K562 (cell line): ENCODE results near the gene ITPKB. TPM values are rescaled to one million over a fixed set of nuclear protein-coding genes. Genes with fewer than 3 reads are reported as not detected.

ENCODE experiments used
- ATAC-seq: fragments of 200-7000 bp; cut with Tn5 transposase; 3 replicates; pipeline ENCODE4 v1.9.1; 2020; ENCODE audit warnings: moderate library complexity
- BruUV-seq: library from RNA; stranded (reverse); fragments of 400-500 nt; replicated peaks from 2 replicates; lab custom pipeline; 2021; lab: Mats Ljungman, UMichigan
- CTCF ChIA-PET: fragments of 300-600 bp; formaldehyde crosslinking; extraction: SDS; loops from one replicate; lab custom pipeline; 2021; ENCODE audit warnings: low intra/inter-chr PET ratio; lab: Yijun Ruan, JAX
- POLR2A ChIA-PET: fragments of 300-600, 350-650 bp; sonication (Branson Sonifier 250); formaldehyde crosslinking; extraction: SDS; loops from one replicate; lab custom pipeline; 2021; ENCODE audit warnings: antibody characterized with exemption, inconsistent platforms; lab: Yijun Ruan, JAX
- DNase-seq, 4 experiments: peaks; one replicate each; pipeline versions ENCODE4 v3.0.0 to v3.0.0-alpha.2; 2011 to 2018; ENCODE audit warnings: low spot score in 3 of 4, mixed read lengths in 3 of 4; ENCODE audit errors: extremely low read depth in 1 of 4
- FAIRE-seq: peaks from 2 replicates; lab custom pipeline; 2011; peaks lifted over from hg19 to GRCh38; lab: Jason Lieb, UNC
- H2AFZ ChIP-seq: 2 replicates; pipeline ENCODE4 v1.6.0; 2011; ENCODE audit warnings: low read depth, low read length, control low read depth, inconsistent platforms
- H3K27ac ChIP-seq: fragments of 200-600 bp; 3 replicates; pipeline ENCODE4 v1.8.0; 2011; ENCODE audit warnings: low read depth, mild to moderate bottlenecking, control low read depth, inconsistent platforms, low read length, moderate library complexity, mixed read lengths; ENCODE audit errors: extremely low read depth
- H3K27me3 ChIP-seq, 2 experiments: fragments of 300-600 bp in 1 of 2; 2 replicates in 1 of 2; 3 replicates in 1 of 2; pipeline versions ENCODE4 v1.6.0 to v1.8.0; 2011; ENCODE audit warnings: inconsistent platforms in 2 of 2, low read length in 2 of 2, mild to moderate bottlenecking in 1 of 2, mixed read lengths in 1 of 2, moderate library complexity in 1 of 2; ENCODE audit not compliant: control insufficient read depth in 2 of 2, insufficient read depth in 2 of 2
- H3K36me3 ChIP-seq: fragments of 300-600 bp; 3 replicates; pipeline ENCODE4 v1.8.0; 2011; ENCODE audit warnings: mild to moderate bottlenecking, low read length, inconsistent platforms; ENCODE audit not compliant: control insufficient read depth, insufficient read depth
- H3K4me1 ChIP-seq, 2 experiments: fragments of 200-600 bp in 1 of 2; replicated peaks in 1 of 2; 2 replicates in 1 of 2; 3 replicates in 1 of 2; pipeline versions ENCODE4 v1.5.1 to v1.8.0; 2011; ENCODE audit warnings: inconsistent platforms in 2 of 2, low read length in 2 of 2, mild to moderate bottlenecking in 1 of 2, mixed read lengths in 1 of 2, moderate library complexity in 1 of 2; ENCODE audit not compliant: control insufficient read depth in 2 of 2, insufficient read depth in 2 of 2
- H3K4me2 ChIP-seq: 2 replicates; pipeline ENCODE4 v1.6.1; 2011; ENCODE audit warnings: low read length, control low read depth, inconsistent platforms, mixed read lengths; ENCODE audit not compliant: insufficient read depth
- H3K4me3 ChIP-seq: fragments of 200-600 bp; sonication (generic), shearing (Covaris generic); 2 replicates; pipeline ENCODE4 v1.5.1; 2016; ENCODE audit warnings: control low read depth, inconsistent platforms
- H3K79me2 ChIP-seq: fragments of 200-600 bp; 3 replicates; pipeline ENCODE4 v1.8.0; 2011; ENCODE audit warnings: low read length, inconsistent platforms; ENCODE audit not compliant: control insufficient read depth, insufficient read depth
- H3K9ac ChIP-seq, 2 experiments: 2 replicates each; pipeline versions ENCODE4 v1.6.0 to v1.6.1; 2011; ENCODE audit warnings: low read depth in 2 of 2, low read length in 2 of 2, control low read depth in 1 of 2, inconsistent platforms in 1 of 2, mild to moderate bottlenecking in 1 of 2, mixed read lengths in 1 of 2; ENCODE audit not compliant: insufficient read depth in 1 of 2
- H3K9me1 ChIP-seq: one replicate; pipeline ENCODE4 v1.6.0; 2011; ENCODE audit warnings: inconsistent platforms, mild to moderate bottlenecking, low read length, moderate library complexity; ENCODE audit not compliant: control insufficient read depth, insufficient read depth
- H3K9me3 ChIP-seq: replicated peaks from 2 replicates; pipeline ENCODE4 v1.5.1; 2011; ENCODE audit warnings: low read depth, low read length, inconsistent platforms; ENCODE audit not compliant: control insufficient read depth, insufficient read depth
- H4K20me1 ChIP-seq: replicated peaks from 2 replicates; pipeline ENCODE4 v1.6.1; 2011; ENCODE audit warnings: low read length, inconsistent platforms, mixed read lengths; ENCODE audit not compliant: control insufficient read depth, insufficient read depth
- ARNT ChIP-seq, 2 experiments: fragments of 450-650 bp; IDR thresholded peaks; 2 replicates each; pipeline ENCODE4 v1.6.1; 2016; ENCODE audit warnings: mild to moderate bottlenecking in 1 of 2
- ATF6 ChIP-seq: sonication (generic); formaldehyde crosslinking; IDR thresholded peaks from 2 replicates; pipeline ENCODE4 v1.4.0; 2020; ENCODE audit warnings: mild to moderate bottlenecking, missing genetic modification reagents
- CBX5 ChIP-seq: IDR thresholded peaks from 2 replicates; pipeline ENCODE4 v1.6.1; 2014; ENCODE audit warnings: low read depth, borderline replicate concordance
- CREB1 ChIP-seq, 2 experiments: sonication (generic) in 1 of 2; formaldehyde crosslinking in 1 of 2; IDR thresholded peaks; 2 replicates each; pipeline versions ENCODE4 v1.6.1 to v1.8.0; 2012 to 2022; ENCODE audit warnings: inconsistent platforms in 1 of 2, mild to moderate bottlenecking in 1 of 2, missing genetic modification reagents in 1 of 2, moderate library complexity in 1 of 2
- NFXL1 ChIP-seq: fragments of 450-650 bp; formaldehyde crosslinking; IDR thresholded peaks from 2 replicates; pipeline ENCODE4 v1.4.0; 2021; ENCODE audit warnings: mild to moderate bottlenecking
- POLR2H ChIP-seq: IDR thresholded peaks from 2 replicates; pipeline ENCODE4 v1.6.1; 2016; ENCODE audit warnings: missing genetic modification characterization, low read depth, mild to moderate bottlenecking, control low read depth, missing compliant biosample characterization, moderate library complexity
- RBM39 ChIP-seq: fragments of 200-400 bp; formaldehyde crosslinking; optimal IDR thresholded peaks from 2 replicates; pipeline ENCODE3; 2018; ENCODE audit warnings: low read depth, low read length
- STAT5A ChIP-seq: IDR thresholded peaks from 2 replicates; pipeline ENCODE4 v1.6.1; 2012; ENCODE audit warnings: low read length, inconsistent platforms, borderline replicate concordance
- TOE1 ChIP-seq, 2 experiments: fragments of 450-650 bp in 1 of 2; sonication (generic) in 1 of 2; formaldehyde crosslinking in 1 of 2; IDR thresholded peaks; 2 replicates each; pipeline versions ENCODE4 v1.7.1 to v1.8.0; 2016 to 2022; ENCODE audit warnings: borderline replicate concordance in 2 of 2, mild to moderate bottlenecking in 2 of 2, antibody characterized with exemption in 1 of 2, inconsistent platforms in 1 of 2, low read depth in 1 of 2, missing genetic modification reagents in 1 of 2, moderate library complexity in 1 of 2
- XRCC3 ChIP-seq: fragments of 450-650 bp; IDR thresholded peaks from 2 replicates; pipeline ENCODE4 v1.6.1; 2017; ENCODE audit warnings: mild to moderate bottlenecking, moderate library complexity
- ZC3H8 ChIP-seq: fragments of 450-650 bp; IDR thresholded peaks from 2 replicates; pipeline ENCODE4 v1.6.1; 2017
- ZNF79 ChIP-seq: fragments of 250-450 bp; sonication (Bioruptor Pico); IDR thresholded peaks from 2 replicates; pipeline ENCODE4 v1.4.0; 2020; ENCODE audit warnings: low read depth, mild to moderate bottlenecking, moderate library complexity
- WGBS: fragments of 100-300 bp; shearing (Covaris generic); methylation state at CpG from one replicate; pipeline ENCODE4 v1.1.6; 2016; ENCODE audit warnings: low coverage, mixed read lengths; ENCODE audit not compliant: insufficient coverage; ENCODE audit errors: missing lambda C conversion rate; 5-methylcytosine and 5-hydroxymethylcytosine counted together
- in situ Hi-C: fragments of 300-500 bp; cut with MboI; formaldehyde crosslinking; loops from 4 replicates; pipeline ENCODE4 v1.15.0; 2018; ENCODE audit warnings: inconsistent platforms, mixed read lengths
- intact Hi-C: fragments of 100-400 bp; cut with micrococcal nuclease; formaldehyde crosslinking; loops from 2 replicates; pipeline ENCODE4 v1.14.2; 2022
- polyA plus RNA-seq, 8 experiments: library from polyadenylated mRNA; depleted of rRNA in 4 of 8; stranded (reverse) in 5 of 8; unstranded in 3 of 8; fragments of >200 nt; fragmentation: Nextera tagmentation in 2 of 8; fragmentation: Illumina TruSeq in 1 of 8; extraction: Ambion mirVana in 2 of 8; extraction: Trizol in 1 of 8; gene quantifications; 2 replicates each; pipeline versions ENCODE4 v1.2.1 to v1.2.3, GENCODE V29; 2011 to 2014; ENCODE audit warnings: inconsistent platforms in 1 of 8, missing spikeins in 1 of 8
- total RNA-seq, 7 experiments: library from RNA; depleted of rRNA in 6 of 7; stranded (reverse); fragments of >200 nt in 6 of 7; fragmentation: Illumina TruSeq in 2 of 7; extraction: Trizol in 2 of 7; gene quantifications; 2 replicates each; pipeline versions ENCODE4 v1.2.1 to v1.2.3, GENCODE V29; 2011 to 2021; ENCODE audit warnings: low replicate concordance in 1 of 7
- TF ChIP-seq, protein P1 (sequence below): sonication (generic); formaldehyde crosslinking; IDR thresholded peaks from 2 replicates; pipeline ENCODE4 v1.8.0; 2022; ENCODE audit warnings: missing genetic modification reagents, mild to moderate bottlenecking, borderline replicate concordance
- TF ChIP-seq, protein P2 (sequence below): fragments of 150-350 bp; IDR thresholded peaks from 2 replicates; pipeline ENCODE4 v1.6.1; 2014; ENCODE audit warnings: low read depth, mild to moderate bottlenecking, low read length, borderline replicate concordance

Gene ITPKB
- total and polyA plus RNA-seq, 9 of the 15 experiments (the other 6 are each of a cell fraction or from before 2014, with no cell fraction given), result 0.01 to 0.22 TPM; not detected in 7

DNA sequence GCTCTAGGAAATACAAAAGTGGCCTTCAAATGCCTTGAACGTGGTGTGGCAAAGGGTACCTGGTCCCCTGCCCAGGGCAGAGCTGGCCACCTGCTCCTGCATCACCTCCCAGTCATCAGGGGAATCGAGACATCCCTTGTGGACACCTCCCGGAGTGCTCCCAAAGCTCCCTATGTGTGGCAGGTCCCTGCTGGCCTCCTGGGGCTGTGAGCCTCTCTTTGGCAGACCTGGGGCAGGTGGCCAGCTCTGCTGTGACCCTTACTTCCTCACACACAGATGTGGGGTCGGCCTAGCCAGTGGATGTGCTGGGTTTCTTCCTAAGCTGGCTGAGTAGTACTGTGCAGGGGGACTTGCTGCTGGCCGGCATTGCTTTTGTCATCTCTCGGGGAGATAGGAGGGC, 86.5 kb downstream of the ITPKB start (continued):
- TF ChIP-seq POLR2H, result no peak
- no peak for TF ChIP-seq ATF6 (CRISPR knock-in tag)
- no peak for TF ChIP-seq ARNT (IDR thresholded peaks at IDR 0.05)
- no peak for TF ChIP-seq CREB1 (IDR thresholded peaks at IDR 0.05)
- no peak for TF ChIP-seq CREB1 (CRISPR knock-in tag; IDR thresholded peaks at IDR 0.05)

- in situ Hi-C loops (no loop called here), intact Hi-C loops (no loop called here)
- Histone ChIP-seq H3K4me3 (no peak overlapping the region), H2AFZ (no peak overlapping the region), H3K9me1 (no peaks in the 10 kb centered on the region), H3K9ac (no peak overlapping the region), H3K9me3 (no peaks in the 10 kb centered on the region), H3K4me2 (no peak overlapping the region), H3K79me2 (no peaks in the 10 kb centered on the region), H3K27me3 (peaks cover 39 to 61% of the 10 kb centered on the region in 2 experiments), H3K36me3 (no peaks in the 10 kb centered on the region), H3K27ac (no peak overlapping the region), H4K20me1 (peaks cover 7% of the 10 kb centered on the region), H3K4me1 (peaks cover 0 to 3% of the 10 kb centered on the region in 2 experiments; a peak in 3 of 5 replicates)
- DNase-seq (no peak), ATAC-seq (no peak), FAIRE-seq (no peak)
- no TSS peak for BruUV-seq
- WGBS, result 0% methylated on average over 4 of the region's 4 CpGs
- ChIA-PET CTCF (no interaction called here), POLR2A (interaction anchor here (0.9 kb wide), 1 partner anchor 16 kb away, joined by 3 read pairs; no protein-coding TSS in a partner anchor)
- TF ChIP-seq STAT5A (no peak), RBM39 (no peak), CBX5 (no peak), NFXL1 (no peak), TOE1 (IDR thresholded peaks at IDR 0.05; ENCODE audit: borderline replicate concordance) (no peak), TOE1 (CRISPR knock-in tag; IDR thresholded peaks at IDR 0.05; ENCODE audit: borderline replicate concordance, low read depth) (no peak), XRCC3 (no peak), ZC3H8 (no peak), ZNF79 (CRISPR knock-in tag) (no peak)
- TF ChIP-seq, protein P1, sequence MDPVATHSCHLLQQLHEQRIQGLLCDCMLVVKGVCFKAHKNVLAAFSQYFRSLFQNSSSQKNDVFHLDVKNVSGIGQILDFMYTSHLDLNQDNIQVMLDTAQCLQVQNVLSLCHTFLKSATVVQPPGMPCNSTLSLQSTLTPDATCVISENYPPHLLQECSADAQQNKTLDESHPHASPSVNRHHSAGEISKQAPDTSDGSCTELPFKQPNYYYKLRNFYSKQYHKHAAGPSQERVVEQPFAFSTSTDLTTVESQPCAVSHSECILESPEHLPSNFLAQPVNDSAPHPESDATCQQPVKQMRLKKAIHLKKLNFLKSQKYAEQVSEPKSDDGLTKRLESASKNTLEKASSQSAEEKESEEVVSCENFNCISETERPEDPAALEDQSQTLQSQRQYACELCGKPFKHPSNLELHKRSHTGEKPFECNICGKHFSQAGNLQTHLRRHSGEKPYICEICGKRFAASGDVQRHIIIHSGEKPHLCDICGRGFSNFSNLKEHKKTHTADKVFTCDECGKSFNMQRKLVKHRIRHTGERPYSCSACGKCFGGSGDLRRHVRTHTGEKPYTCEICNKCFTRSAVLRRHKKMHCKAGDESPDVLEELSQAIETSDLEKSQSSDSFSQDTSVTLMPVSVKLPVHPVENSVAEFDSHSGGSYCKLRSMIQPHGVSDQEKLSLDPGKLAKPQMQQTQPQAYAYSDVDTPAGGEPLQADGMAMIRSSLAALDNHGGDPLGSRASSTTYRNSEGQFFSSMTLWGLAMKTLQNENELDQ, result no peak
- TF ChIP-seq, protein P2, sequence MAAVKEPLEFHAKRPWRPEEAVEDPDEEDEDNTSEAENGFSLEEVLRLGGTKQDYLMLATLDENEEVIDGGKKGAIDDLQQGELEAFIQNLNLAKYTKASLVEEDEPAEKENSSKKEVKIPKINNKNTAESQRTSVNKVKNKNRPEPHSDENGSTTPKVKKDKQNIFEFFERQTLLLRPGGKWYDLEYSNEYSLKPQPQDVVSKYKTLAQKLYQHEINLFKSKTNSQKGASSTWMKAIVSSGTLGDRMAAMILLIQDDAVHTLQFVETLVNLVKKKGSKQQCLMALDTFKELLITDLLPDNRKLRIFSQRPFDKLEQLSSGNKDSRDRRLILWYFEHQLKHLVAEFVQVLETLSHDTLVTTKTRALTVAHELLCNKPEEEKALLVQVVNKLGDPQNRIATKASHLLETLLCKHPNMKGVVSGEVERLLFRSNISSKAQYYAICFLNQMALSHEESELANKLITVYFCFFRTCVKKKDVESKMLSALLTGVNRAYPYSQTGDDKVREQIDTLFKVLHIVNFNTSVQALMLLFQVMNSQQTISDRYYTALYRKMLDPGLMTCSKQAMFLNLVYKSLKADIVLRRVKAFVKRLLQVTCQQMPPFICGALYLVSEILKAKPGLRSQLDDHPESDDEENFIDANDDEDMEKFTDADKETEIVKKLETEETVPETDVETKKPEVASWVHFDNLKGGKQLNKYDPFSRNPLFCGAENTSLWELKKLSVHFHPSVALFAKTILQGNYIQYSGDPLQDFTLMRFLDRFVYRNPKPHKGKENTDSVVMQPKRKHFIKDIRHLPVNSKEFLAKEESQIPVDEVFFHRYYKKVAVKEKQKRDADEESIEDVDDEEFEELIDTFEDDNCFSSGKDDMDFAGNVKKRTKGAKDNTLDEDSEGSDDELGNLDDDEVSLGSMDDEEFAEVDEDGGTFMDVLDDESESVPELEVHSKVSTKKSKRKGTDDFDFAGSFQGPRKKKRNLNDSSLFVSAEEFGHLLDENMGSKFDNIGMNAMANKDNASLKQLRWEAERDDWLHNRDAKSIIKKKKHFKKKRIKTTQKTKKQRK, result no peak
Observed at GRCh38 chr1:226651732-226652105, 87.4 kb downstream of the ITPKB start.
